GM18870 (cell line): ENCODE results near the gene DYNLT3.

Source experiments
- ATAC-seq: cut with Tn5 transposase; IDR thresholded peaks from one replicate; pipeline ENCODE4 v1.9.1; 2021; ENCODE audit warnings: moderate library complexity; ENCODE audit not compliant: unreplicated experiment

DYNLT3 gene

GRCh38 chrX:37846934-37847732, at the start of gene DYNLT3:
Gene DYNLT3 (minus strand): TSS chrX:37847571. CDS start chrX:37847510, 61 bp downstream.
- ATAC-seq, result peak; percentile 91

- ATAC-seq, result no peak
These were observed 49.1 kb upstream of the DYNLT3 start for GRCh38 chrX:37896511-37896890.

- no peak for ATAC-seq
These were observed 48.6 kb upstream of the DYNLT3 start for GRCh38 chrX:37895795-37896510.

GRCh38 chrX:37894725-37895124, 47.4 kb upstream of the DYNLT3 start:
- no peak for ATAC-seq

GRCh38 chrX:37888010-37888409, 40.6 kb upstream of the DYNLT3 start:
- no peak for ATAC-seq

GRCh38 chrX:37887347-37887746, 40.0 kb upstream of the DYNLT3 start:
- ATAC-seq, result no peak

GRCh38 chrX:37883196-37883595, 35.8 kb upstream of the DYNLT3 start:
- no peak for ATAC-seq

GRCh38 chrX:37879692-37880091, 32.3 kb upstream of the DYNLT3 start:
- ATAC-seq, result no peak

- ATAC-seq, result no peak
These were observed 29.3 kb upstream of the DYNLT3 start for GRCh38 chrX:37876716-37877115.

- ATAC-seq, result no peak
These were observed 28.3 kb upstream of the DYNLT3 start for GRCh38 chrX:37875675-37876074.

GRCh38 chrX:37873220-37873619, 25.8 kb upstream of the DYNLT3 start:
- ATAC-seq, result no peak

- ATAC-seq, result no peak
These were observed 24.9 kb upstream of the DYNLT3 start for GRCh38 chrX:37872303-37872655.

- ATAC-seq, result no peak
These were observed 24.4 kb upstream of the DYNLT3 start for GRCh38 chrX:37871626-37872302.

GRCh38 chrX:37867536-37868153, 20.3 kb upstream of the DYNLT3 start:
- ATAC-seq, result no peak

- no peak for ATAC-seq
These were observed 16.4 kb upstream of the DYNLT3 start for GRCh38 chrX:37863728-37864127.

GRCh38 chrX:37862851-37863250, 15.5 kb upstream of the DYNLT3 start:
- ATAC-seq, result no peak

GRCh38 chrX:37860721-37861120, 13.3 kb upstream of the DYNLT3 start:
- no peak for ATAC-seq

GRCh38 chrX:37854748-37855147, 7.4 kb upstream of the DYNLT3 start:
- ATAC-seq, result no peak

GRCh38 chrX:37854148-37854547, 6.8 kb upstream of the DYNLT3 start:
- no peak for ATAC-seq

GRCh38 chrX:37847733-37848197, 394 bp upstream of the DYNLT3 start:
- ATAC-seq, result peak; percentile 25

- ATAC-seq, result no peak
These were observed 825 bp downstream of the DYNLT3 start for GRCh38 chrX:37846558-37846933.
